ENCODE measurements around the gene NCAM1.
"Not testable (repeated sequence)": the region's sequence is repeated elsewhere in the genome, so short reads cannot be mapped to it uniquely, and the experiment has no call there.

NCAM1 gene

DNA sequence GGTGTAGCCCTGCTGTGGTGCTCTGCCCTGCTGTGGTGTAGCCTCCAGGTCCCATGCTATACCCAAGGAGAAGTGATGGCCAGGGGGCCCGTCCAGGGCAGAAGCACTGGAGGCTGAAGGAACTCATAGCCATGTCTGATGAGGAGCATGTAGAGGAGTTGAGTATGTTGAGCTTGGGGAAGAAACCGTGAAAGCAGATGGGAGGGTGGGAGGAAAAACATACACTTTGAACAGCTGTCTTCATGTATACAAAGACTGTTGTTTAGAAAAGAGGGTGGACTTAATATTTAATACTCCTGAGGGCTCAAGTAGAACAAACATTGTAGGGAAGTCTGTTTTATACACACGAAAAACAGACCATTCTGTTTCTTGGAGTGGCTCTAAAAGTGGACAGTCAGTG, 326.6 kb downstream of the NCAM1 start:
- no peak overlapping the region for H3K27ac ChIP-seq
- TF ChIP-seq, protein P1, sequence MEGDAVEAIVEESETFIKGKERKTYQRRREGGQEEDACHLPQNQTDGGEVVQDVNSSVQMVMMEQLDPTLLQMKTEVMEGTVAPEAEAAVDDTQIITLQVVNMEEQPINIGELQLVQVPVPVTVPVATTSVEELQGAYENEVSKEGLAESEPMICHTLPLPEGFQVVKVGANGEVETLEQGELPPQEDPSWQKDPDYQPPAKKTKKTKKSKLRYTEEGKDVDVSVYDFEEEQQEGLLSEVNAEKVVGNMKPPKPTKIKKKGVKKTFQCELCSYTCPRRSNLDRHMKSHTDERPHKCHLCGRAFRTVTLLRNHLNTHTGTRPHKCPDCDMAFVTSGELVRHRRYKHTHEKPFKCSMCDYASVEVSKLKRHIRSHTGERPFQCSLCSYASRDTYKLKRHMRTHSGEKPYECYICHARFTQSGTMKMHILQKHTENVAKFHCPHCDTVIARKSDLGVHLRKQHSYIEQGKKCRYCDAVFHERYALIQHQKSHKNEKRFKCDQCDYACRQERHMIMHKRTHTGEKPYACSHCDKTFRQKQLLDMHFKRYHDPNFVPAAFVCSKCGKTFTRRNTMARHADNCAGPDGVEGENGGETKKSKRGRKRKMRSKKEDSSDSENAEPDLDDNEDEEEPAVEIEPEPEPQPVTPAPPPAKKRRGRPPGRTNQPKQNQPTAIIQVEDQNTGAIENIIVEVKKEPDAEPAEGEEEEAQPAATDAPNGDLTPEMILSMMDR (IDR thresholded peaks at IDR 0.05) = no peak
- TF ChIP-seq ZFX (IDR thresholded peaks at IDR 0.05; ENCODE audit: borderline replicate concordance) = no peak

DNA sequence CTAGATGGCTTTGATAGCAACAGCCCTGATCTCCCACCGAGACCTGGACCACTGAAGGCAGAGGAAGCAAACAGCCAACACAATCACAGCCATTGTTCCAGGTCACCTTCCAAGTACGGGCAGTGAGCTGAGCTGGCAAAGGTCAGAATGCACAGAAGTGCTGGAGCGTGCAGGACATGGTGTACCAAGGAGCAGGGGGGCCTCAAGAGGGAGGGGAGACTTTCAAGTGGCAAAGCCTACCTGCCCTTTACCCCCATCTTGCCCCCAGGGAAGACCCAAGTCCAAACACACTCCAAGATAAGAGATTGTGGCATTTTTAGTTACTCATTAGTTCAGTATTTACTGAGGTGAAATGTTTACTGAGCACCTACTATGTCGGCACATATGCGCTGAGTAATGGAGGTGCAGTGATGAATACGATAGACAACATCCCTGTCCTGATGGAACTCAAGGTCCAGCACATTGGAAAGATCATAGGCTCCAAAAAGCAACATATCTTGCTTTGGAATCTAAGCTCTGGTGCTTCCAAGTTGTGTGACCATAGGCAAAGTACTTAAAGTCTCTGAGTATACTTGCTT, 327.2 kb downstream of the NCAM1 start:
- no peak overlapping the region for H3K27ac ChIP-seq
- no peak for TF ChIP-seq ZFX (IDR thresholded peaks at IDR 0.05; ENCODE audit: borderline replicate concordance)

- H3K27ac ChIP-seq = no peak overlapping the region
- no peak for TF ChIP-seq ZFX (IDR thresholded peaks at IDR 0.05; ENCODE audit: borderline replicate concordance)
- TF ChIP-seq, protein P1 (IDR thresholded peaks at IDR 0.05) = peak; percentile 93
These were observed 328.4 kb downstream of the NCAM1 start for GRCh38 chr11:113289431-113290187.

GRCh38 chr11:113293936-113294335, 332.7 kb downstream of the NCAM1 start:
- TF ChIP-seq ZFX (IDR thresholded peaks at IDR 0.05; ENCODE audit: borderline replicate concordance) = no peak
- TF ChIP-seq, protein P1 (IDR thresholded peaks at IDR 0.05) = no peak
- H3K27ac ChIP-seq = no peak overlapping the region

- TF ChIP-seq, protein P1 (IDR thresholded peaks at IDR 0.05) = no peak
- TF ChIP-seq ZFX (IDR thresholded peaks at IDR 0.05; ENCODE audit: borderline replicate concordance) = no peak
- H3K27ac ChIP-seq = no peak overlapping the region
These were observed 334.8 kb downstream of the NCAM1 start for GRCh38 chr11:113295993-113296392.

DNA sequence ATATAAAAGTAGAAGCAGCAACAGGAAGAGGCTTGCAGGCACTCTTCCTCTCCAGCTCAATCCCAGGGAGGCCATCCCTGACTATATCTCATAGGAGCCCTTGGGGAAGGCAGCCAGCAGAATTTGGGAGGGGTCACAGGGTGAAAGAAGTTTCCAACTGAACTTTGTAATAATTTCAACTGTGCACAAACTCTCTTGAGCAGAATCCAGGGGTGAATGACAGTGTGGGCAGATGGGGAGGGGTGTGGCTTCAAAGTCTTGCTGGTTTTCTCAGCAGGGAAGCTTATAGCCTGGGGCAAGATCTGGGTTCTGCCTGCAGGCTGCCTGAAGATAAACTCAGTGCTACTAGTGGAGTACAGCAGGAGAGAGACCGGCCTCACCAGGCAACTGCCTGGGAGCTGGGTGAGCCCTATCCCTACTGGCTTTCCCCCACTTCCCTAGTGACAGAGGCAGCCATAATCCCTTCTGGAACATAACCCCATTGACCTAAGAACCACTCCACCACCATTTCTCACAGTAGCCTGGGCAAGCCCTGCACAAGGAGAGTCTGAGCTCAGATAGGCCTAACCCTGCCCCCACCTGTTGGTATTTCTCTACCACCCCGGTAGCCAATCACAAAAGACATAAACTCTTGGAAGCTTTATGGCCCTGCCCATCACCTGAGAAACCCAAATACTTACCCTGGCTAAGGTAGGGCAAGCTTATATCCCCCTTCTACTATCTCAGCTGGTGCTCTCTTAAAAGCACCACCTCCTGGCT, 335.4 kb downstream of the NCAM1 start:
- no peak for TF ChIP-seq ZFX (IDR thresholded peaks at IDR 0.05; ENCODE audit: borderline replicate concordance)
- TF ChIP-seq, protein P1 (IDR thresholded peaks at IDR 0.05) = no peak

DNA sequence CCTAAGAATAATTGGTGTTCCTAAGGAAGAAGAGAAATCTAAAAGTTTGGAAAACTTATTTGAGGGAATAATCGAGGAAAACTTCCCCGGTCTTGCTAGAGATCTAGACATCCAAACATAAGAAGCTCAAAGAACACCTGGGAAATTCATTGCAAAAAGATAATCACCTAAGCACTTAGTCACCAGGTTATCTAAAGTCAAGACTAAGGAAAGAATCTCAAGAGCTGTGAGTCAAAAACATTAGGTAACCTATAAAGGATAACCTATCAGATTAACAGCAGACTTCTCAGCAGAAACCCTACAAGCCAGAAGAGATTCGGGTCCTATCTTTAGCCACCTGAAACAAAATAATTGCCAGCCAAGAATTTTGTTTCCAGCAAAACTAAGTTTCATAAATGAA, 337.3 kb downstream of the NCAM1 start:
- not testable (repeated sequence) for H3K27ac ChIP-seq

More for the DNA sequence above, 335.4 kb downstream of the NCAM1 start:
- H3K27ac ChIP-seq = no peak overlapping the region

DNA sequence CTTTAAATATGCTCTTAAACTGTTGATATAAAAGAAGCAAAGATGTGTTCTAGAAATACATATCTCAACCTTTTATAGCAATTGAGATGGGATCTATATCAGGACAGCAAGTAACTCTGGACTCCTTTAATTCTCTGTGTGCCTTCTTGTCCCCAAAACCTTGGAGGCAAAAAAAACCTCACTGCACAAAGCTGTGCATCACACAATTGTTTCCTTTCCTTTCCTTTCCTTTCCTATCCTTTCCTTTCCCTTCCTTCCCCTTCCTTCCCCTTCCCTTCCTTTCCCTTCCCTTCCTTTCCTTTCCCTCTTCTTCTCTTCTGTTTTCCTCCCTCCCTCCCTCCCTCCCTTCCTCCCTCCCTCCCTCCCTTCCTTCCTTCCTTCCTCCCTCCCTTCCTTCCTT, 343.7 kb downstream of the NCAM1 start:
- no peak for TF ChIP-seq ZFX (IDR thresholded peaks at IDR 0.05; ENCODE audit: borderline replicate concordance)
- TF ChIP-seq, protein P1 (IDR thresholded peaks at IDR 0.05) = no peak
- no peak overlapping the region for H3K27ac ChIP-seq

All from 22Rv1 (cell line).